ENCODE measurements around the gene CNOT4.

CNOT4 gene

DNA sequence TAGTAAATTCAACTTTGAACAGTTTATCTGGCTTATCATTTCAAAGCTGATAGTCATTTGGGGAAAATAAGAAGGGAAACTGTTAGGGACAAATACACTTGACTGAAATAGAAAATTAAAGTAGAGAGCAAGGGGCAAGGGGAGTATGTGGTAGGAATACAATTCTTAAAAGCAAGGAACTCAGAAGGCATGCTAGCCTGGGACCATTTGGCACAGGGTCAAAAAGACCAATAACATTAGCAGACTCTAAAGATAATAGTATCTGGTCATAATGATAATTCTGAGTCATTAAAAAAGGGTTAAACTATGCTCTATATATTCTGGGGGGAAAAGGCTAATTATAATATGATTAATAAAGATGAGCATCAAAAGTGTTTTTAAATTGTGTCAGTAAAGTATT, 112.2 kb downstream of the CNOT4 start:
- DNase-seq (ENCODE audit: low read depth): no peak

DNA sequence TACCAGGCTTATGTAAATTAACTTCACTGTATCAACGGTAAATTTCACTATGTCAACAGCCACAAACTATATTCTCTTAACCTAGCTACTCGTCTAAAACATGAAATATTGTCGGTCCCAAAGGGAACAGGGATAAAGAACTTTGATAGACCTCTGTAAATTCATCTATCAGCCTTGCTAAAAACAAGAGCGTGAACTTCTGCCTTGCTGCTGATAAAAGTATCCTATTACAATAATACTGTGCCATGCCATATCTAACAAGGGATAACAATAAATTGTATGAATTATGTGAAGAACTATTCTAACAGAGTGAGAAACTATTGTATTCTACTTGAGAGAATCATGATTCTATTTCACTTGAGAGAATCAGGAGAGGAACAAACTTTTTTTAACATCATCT, 117.2 kb downstream of the CNOT4 start:
- no peak for DNase-seq (ENCODE audit: low read depth)

DNA sequence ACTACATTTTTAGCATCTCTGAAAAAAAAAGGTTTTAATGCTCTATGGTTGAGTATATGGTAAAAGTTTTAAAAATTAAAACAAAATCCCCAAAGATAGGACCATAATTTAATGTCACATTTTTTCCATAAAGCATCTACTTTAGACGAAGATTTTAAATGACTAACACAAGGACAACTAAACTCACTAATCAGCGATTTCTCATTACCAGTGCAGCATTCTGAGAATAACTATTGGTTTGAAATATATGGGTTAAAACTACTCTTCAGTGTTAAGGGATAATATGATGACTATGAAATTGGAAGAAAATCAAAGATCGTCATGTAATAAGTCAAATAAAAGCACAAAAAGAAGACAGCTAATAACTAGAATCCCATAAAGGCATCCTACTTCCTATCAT, 118.4 kb downstream of the CNOT4 start:
- DNase-seq (ENCODE audit: low read depth): no peak

DNA sequence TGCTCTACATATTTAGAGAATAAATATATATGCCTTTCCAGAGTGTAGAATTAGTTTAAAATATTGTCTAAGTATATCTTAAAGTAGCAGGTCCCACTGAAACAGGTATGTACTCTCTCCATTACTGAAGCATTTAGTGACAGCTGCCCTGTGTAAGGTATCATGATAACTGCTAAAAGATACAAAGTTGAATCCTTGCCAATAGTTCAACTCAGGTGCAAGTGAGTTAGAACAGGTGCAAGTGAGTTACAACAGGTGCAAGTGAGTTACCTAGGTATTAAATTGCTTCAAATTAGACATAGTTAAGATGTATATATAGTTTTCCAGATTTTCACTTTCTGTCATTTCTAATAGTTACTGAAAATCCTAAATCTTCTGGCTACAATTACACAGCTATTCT, 119.1 kb downstream of the CNOT4 start:
- DNase-seq (ENCODE audit: low read depth): no peak

DNA sequence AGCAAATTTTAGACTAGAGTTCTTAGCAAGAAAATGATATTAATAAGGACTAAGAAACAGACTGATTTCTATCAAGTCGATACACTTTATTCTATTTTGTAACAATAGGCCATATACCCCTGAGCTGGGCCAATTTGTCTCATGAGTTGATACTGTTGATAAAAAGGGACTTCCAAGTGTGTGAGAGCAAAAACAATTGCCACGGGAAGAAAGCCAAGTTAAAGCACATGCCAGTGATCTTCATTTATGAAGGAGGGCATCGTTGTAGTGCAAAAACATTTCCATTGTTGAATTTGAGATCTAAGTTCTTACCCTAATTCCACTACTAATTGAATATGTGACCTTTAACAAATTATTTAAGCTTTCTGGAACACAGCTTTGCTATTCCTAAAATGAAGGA, 119.9 kb downstream of the CNOT4 start:
- no peak for DNase-seq (ENCODE audit: low read depth)

DNA sequence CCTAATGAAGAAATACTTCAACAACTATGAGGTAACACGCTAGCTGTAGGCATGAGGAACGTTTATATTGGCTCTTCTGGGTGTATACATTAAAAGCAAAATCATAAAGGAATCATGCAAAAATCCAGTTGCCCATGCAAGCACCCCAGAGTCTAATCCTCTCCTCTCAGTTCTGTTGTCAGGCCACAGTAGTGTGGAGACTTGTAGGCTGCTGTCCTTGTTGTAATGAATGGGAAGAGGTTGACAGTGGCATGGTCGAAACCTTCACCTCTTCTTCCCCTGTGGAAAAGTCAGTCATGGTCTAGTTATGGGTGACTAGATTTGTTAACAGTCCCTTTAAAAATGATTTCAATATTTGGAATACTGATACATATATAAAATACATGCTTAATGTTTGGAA, 121.3 kb downstream of the CNOT4 start:
- DNase-seq (ENCODE audit: low read depth): no peak

DNA sequence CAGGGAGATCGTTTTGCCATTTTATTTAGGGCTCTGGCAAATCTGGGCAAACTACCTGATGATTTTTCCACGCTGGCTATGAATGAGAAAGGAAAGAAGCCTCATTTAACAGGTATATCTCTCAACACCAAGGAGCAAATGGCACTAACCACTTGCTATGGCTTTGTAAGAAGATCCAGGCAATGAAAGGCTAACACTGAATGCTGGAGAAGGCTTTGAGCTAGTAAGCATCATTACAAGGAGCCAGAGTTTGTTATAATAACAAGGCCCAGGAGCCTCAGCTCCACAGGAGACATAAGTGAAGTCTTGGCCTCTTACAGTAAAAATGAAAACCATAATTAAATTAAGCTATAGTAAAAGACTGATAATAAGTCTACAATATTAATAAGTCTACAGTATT, 123.1 kb downstream of the CNOT4 start:
- no peak for DNase-seq (ENCODE audit: low read depth)

DNA sequence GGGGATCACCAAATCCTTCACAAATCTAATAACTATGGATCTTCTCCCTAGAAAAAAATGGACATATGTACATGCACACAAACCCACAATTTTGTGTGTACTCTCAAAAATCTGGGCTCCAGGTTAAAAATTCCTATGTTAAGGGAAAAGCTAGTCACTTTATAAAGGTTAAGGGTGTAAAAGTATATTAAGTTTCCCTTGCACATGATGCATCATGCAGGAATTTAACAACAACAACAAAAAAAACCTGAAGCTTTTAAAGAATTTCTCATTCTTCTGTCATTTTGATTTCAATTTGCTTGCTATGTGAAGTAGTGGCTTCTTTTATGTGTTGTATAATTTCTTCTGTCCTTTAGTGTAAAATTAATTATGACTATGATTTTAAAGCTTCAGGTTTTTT, 123.7 kb downstream of the CNOT4 start:
- DNase-seq (ENCODE audit: low read depth): peak; percentile 11

DNA sequence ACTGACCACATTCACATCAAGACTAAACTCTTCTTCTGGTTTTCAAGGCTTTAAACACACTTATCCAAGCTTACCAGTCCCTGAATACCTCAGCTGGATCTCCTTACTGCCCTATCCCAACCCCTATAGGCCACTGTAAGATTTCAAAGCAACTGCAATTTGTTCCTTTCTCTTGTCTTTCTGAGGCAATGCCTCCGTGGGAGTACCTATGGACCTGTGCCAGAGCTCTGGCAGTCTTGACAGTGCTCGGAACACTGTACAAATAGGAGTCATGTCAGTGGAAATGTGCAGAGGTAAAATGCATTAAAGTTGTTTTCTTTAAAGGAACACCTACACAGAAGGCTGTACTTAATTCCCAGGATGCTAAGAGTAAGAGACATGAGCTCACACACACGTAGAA, 124.7 kb downstream of the CNOT4 start:
- DNase-seq (ENCODE audit: low read depth): peak; percentile 87

DNA sequence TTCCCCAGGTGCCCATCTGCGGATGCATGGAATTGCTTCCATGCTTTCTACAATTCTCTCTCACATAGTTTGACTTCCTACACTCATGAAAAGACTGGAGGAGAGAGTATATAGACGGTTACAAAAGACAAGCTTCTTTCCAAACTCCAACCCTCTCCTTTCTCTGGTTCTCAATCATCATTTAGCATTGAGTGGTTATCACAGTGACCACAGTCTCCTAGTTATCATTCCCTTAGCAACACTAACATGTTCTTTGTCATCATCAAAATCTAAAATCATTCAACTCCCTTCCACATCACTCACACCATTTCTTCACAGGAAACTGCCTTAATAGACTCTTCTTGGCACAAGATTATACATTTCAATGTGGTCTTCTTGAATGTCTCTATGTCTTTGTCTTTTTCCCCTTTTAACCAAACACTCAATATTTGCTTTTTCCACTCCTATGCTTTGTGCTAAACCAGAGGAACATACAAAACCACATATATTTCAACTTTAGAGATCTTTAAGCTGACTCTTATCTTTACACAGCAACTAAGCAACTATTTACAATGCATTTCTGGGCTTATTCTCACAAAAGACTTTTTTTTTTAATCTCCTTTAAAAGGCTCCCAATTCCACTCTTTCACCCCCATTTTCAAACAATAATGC, 126.3 kb downstream of the CNOT4 start:
- DNase-seq (ENCODE audit: low read depth): no peak

DNA sequence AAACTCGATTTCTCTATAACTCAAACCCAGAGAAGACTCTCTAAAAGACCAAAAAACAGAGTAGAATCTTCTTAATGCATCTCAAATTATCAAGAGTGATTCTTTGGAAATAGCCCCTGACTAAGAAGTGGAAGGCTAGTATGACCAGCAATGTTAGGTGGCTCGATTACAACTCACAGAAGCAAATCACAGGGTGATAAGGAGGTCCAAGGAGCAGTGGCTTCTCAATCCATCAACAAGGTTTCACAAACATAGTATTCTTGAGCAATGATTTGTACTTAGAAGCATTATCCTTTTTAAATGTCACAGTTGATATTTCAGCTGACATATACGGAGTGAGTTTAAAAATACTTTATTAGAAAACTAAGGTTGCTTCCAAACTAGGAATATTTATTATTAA, 127.7 kb downstream of the CNOT4 start:
- DNase-seq (ENCODE audit: low read depth): peak; percentile 9

DNA sequence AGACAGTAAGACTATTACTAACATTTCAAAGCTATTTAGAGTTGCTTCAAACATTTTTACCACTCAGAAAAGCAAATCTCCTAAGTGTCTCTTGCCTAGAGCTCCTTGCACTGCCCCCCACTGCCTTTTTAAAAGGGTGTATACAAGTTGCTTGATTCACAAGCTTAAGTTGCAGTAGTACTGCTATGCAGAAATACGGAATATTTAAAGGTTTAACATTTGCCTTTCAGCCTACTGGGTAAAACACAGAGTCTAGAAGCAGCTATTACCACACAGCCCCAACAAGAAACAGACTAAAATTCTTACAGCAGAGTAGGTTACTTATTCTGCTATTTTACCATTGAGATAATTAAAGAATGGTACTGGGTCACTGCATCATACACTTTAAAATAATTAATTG, 128.5 kb downstream of the CNOT4 start:
- DNase-seq (ENCODE audit: low read depth): no peak

DNA sequence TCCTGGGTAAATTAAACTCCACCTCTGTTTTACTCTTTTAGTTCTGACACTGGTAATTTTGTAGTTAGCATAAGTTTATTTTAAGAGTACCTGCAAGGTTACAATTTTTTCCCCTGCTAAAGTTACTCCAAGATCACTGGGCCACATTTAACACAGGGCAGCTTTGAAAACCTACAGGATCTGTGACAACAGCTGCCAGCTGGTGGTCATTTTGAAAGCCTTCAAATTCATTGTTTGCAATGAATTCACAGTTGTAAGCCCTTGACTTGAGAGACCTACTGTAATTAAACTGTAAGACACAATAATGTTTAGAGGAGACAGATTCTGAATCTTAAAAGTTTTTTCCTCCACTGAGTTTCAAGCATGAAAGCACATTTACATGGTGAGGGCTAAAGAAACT, 129.6 kb downstream of the CNOT4 start:
- no peak for DNase-seq (ENCODE audit: low read depth)

DNA sequence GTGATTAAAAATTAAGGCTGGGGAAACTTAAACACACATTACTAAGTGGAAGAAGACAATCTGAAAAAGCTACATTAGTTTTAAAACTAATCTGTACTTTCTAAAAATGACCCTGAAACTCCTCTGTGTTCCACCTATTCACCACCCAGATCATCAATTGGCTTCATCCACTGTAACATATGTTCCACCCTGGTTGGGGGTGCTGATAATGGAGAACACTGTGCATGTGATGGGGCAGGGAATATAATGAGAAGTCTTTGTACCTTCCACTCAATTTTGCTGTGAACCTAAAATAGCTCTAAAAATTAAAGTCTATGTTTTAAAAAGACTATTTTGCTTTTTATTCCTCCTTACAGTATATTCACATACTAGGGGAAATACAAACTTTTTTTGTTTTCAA, 132.7 kb downstream of the CNOT4 start:
- DNase-seq (ENCODE audit: low read depth): no peak

DNA sequence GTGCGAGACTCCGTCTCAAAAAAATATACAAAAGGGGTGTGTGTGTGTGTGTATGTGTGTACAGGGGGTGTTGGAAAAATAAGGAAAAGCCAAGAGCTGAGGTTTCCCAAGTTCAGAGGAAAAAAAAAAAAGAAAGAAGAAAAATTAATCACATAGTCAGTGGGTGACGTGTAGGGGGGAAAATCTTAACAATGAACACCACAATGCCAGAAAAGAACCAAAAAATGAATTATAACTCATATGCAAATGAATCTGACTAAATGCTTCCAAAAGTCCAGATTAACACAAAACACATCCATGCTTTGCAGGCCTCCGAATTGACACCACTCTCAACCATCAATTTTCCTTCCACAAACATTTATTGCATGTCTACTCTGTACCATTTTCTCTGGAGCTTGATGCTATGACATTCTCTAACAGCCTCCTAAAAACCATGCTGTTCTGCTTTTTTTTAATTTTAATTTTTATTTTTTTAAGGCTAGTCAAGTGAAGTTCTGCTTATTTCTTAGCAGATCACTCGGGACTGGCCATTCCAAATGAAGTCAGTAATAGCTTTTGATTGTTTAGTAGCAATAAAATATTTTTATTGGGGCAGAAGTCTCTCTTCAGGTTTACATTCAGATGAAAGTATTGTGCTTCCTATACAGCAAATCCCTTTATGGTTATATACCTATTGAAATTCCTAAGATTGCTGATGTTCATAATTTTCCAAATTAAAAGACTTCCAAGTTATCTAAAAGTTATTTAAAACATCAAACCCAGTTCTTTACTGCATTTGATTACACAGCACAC, 133.8 kb downstream of the CNOT4 start:
- DNase-seq (ENCODE audit: low read depth): no peak

DNA sequence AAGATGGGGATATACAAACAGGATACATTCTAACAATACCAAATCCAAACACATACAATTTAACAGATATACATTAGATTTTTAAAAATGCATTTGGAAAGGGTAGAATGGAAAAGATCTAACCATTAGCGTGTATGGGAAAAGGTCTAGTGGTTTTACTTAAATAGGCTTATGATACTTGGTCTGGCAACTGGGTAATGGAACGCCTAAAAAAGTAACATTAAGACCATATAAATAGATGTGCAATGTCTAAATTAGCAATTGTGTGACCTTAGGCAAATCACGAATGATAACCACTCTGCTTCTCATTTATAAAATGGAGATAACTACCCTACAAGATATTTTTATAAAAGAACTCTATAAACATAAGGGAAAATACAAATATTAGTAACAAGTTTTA, 135.2 kb downstream of the CNOT4 start:
- no peak for DNase-seq (ENCODE audit: low read depth)

DNA sequence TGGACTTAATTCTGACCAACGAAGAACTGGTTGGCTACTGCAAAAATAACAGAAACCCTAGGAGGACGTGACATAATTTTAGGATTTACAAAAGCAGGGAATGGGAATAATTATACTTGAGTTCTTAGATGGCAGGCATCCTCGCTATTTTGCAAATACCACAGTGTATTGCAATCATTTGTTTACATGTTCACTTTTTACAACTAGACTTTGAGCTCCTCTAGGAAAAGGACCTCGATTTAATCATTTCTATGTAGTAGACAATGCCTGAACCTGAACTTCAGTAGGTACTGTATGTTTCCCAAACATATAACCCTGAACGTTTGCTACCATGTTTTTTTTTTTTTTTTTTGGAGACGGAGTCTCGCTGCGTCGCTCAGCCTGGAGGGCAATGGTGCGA, 137.7 kb downstream of the CNOT4 start:
- DNase-seq (ENCODE audit: low read depth): no peak

DNA sequence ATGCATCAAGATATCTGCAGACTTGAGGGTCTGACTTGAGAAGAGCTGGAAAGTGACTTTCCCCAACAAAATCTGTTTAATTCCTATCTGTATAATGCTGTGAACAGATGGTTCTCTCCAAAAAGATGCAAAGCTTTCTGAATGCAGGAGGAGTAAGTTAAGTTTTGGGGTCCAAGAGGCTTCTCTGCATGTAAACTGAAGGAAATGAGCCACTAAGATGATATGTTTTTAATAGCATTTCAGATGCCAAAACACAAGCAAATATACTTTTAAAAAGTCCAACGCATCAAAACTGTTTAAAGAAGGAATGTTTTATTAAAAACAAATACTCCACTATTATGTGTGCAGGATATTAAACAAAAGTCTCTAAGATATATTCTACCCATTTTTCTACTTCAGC, 139.2 kb downstream of the CNOT4 start:
- no peak for DNase-seq (ENCODE audit: low read depth)

DNA sequence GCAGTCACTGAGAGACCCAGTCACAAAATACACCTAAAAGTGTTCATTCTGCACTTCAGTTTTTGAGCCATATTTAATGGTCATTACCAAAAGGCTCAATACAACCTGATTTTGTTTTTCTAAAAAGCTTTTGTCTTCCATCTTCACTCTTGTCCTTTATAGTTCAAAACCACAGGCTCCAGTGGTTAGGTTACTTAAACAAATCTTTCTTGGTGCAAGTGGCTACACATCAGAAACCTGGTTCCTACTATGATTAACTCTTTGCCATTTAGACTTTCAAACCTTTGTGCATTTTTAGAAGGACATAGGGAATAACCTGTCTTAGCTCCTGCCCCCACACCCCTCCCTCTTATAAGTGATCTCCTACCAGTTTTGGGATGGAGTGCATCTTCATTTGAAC, 140.5 kb downstream of the CNOT4 start:
- no peak for DNase-seq (ENCODE audit: low read depth)

DNA sequence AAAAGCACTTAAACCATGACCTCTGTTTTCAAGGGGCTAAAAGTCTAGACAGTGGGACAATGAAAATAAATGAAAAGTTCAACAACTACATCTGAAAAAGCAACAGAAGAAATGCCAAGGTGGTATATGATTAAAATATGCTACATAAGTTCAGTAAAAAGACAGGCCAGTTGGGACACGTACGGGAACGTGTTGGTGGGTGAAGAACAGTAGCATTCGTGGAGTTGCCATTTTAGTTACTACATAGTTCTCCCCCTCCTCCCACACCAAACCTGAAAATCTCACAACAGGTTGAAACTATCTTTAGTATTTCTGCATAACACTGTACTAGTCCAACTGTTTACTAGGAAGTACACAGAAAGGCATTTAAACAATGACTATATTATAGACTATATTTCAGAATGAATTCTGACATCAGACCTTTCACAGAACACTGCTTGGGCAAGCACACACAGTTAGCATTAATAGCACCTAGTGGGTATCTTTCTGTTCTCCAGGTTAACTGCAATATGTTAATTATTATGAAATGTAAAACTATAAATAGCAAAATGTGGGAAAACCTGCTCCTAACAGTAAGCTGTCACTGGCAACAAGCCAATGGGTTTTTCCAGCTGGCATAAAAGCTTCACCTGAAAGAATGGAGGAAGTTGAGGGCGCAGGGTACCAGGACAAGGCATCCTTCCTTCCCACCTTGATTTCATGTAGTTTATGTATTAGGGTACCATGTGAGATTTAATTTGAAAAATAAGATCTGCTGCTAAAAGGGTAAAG, 141.3 kb downstream of the CNOT4 start:
- no peak for DNase-seq (ENCODE audit: low read depth)

DNA sequence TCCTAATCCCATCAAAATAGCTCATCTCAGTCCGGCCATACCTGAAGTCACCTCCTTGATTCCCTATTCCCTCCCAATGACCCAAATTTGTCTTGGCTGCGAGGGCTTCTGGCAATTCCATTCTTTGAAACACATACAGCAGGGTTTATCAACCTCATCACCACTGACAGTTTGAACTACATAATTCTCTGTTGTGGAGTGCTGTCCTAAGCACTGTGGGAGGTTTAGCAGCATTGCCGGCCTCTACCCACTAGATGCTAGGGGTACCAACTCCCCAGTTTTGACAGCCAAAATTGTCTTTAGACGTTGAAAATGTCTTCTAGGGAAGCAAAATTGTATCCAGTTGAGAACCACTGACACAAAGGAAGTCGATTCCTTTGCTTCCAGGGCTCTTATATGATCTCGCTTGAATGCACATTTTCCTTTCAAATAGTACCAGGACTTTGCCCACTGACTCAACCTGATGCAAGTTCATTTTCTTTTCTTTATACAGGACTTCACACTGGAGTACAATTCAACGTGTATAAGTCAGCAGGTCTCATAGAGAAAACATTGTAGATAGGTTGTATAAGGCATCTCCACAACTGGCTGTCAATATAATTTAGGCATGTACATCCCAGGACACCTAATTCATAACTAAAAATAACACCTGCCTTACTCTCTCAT, 142.9 kb downstream of the CNOT4 start:
- DNase-seq (ENCODE audit: low read depth): no peak

DNA sequence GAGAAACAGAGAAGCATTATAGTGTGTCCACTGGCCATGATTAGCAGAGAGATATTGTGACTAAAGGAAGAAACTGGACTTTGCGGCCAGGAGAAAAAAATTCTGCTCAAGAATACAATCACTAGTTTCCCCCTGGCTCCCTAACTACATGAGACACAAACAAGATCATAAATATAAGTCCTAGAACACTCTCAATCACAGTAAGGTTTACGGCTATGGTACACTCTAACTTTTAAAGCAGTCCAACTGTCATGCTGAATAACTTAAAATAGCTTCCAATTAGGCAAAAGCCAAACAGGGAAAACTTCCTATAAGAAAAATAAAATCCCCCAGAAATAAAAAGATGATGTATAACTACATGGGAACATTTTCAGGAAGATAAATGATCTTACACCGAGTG, 144.2 kb downstream of the CNOT4 start:
- DNase-seq (ENCODE audit: low read depth): no peak

DNA sequence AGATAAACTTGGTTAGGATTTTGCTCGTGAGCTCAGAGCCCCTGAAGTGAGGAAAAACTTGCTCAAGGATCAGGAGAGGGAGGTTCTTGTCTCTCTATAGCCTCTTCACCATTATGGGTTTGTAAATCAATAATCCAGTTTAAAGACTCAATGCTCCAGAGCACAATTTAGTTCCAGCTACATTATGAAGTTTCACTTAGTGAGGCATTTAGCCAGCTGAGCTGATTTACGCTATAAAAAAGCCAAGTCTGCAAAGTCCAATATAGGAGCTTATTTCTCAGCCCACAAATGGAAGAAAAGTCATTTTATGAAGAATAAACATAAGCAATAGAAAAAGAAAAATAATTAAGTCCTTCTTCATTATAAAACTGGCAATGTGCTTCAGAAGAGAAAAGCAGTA, 145.7 kb downstream of the CNOT4 start:
- DNase-seq (ENCODE audit: low read depth): no peak
